ENCODE results near the gene FBXL16. TPM values are rescaled to one million over a fixed set of nuclear protein-coding genes. Genes with fewer than 3 reads are reported as not detected.
"Not testable (repeated sequence)": the region's sequence is repeated elsewhere in the genome, so short reads cannot be mapped to it uniquely, and the experiment has no call there.

Gene FBXL16
- 48.6 and 49.0 TPM in 2 replicates for polyA plus RNA-seq (2014; cell fraction: cytosol; rRNA removed)
- 29.0 and 41.7 TPM in 2 replicates for polyA plus RNA-seq (2014; cell fraction: nucleus; rRNA removed)

GRCh38 chr16:705431-706188 lies at the start of gene FBXL16:
TSS of gene FBXL16 (minus strand) at chr16:705801. CDS start at chr16:697405, 8,396 bp downstream.
- DNase-seq (ENCODE audit: low spot score): peak; percentile 70

- no peak for DNase-seq (ENCODE audit: low spot score)
Observed at GRCh38 chr16:754656-755055, 49.1 kb upstream of the FBXL16 start.

GRCh38 chr16:754121-754607 lies 48.6 kb upstream of the FBXL16 start:
- DNase-seq (ENCODE audit: low spot score): not testable (repeated sequence)

GRCh38 chr16:752007-752312 lies 46.4 kb upstream of the FBXL16 start:
- DNase-seq (ENCODE audit: low spot score): no peak

GRCh38 chr16:751152-752006 lies 45.8 kb upstream of the FBXL16 start:
- DNase-seq (ENCODE audit: low spot score): no peak

GRCh38 chr16:750485-750884 lies 44.9 kb upstream of the FBXL16 start:
- peak; percentile 65 for DNase-seq (ENCODE audit: low spot score)

GRCh38 chr16:749010-749409 lies 43.4 kb upstream of the FBXL16 start:
- no peak for DNase-seq (ENCODE audit: low spot score)

GRCh38 chr16:747978-748746 lies 42.6 kb upstream of the FBXL16 start:
- no peak for DNase-seq (ENCODE audit: low spot score)

GRCh38 chr16:746637-747036 lies 41.0 kb upstream of the FBXL16 start:
- DNase-seq (ENCODE audit: low spot score): no peak

GRCh38 chr16:745739-746138 lies 40.1 kb upstream of the FBXL16 start:
- DNase-seq (ENCODE audit: low spot score): peak; percentile 55

- no peak for DNase-seq (ENCODE audit: low spot score)
Observed at GRCh38 chr16:743794-744500, 38.3 kb upstream of the FBXL16 start.

- DNase-seq (ENCODE audit: low spot score): not testable (repeated sequence)
Observed at GRCh38 chr16:742894-743293, 37.3 kb upstream of the FBXL16 start.

- DNase-seq (ENCODE audit: low spot score): no peak
Observed at GRCh38 chr16:741986-742629, 36.5 kb upstream of the FBXL16 start.

- DNase-seq (ENCODE audit: low spot score): peak; percentile 83
Observed at GRCh38 chr16:740764-741505, 35.3 kb upstream of the FBXL16 start, which contains the start of gene CIAO3. TSS of gene CIAO3 (minus strand) at chr16:740997. CDS start at chr16:740985, 12 bp downstream.

GRCh38 chr16:740459-740763 lies 34.8 kb upstream of the FBXL16 start:
- no peak for DNase-seq (ENCODE audit: low spot score)

GRCh38 chr16:739560-740458 lies 34.2 kb upstream of the FBXL16 start:
- DNase-seq (ENCODE audit: low spot score): no peak

- DNase-seq (ENCODE audit: low spot score): no peak
Observed at GRCh38 chr16:736936-737481, 31.4 kb upstream of the FBXL16 start.

- no peak for DNase-seq (ENCODE audit: low spot score)
Observed at GRCh38 chr16:735982-736453, 30.4 kb upstream of the FBXL16 start.

Data from SK-N-DZ (cell line).